Fibroblast of lung (primary cell): ENCODE data around the gene KLHDC4.

Experiments
- EZH2 ChIP-seq: IDR thresholded peaks from 2 replicates; pipeline ENCODE4 v1.5.1; 2012; ENCODE audit warnings: low read length, control low read depth, mild to moderate bottlenecking; ENCODE audit errors: missing control alignments
- TF ChIP-seq, protein P1 (sequence below), 2 donors: IDR thresholded peaks in 1 of 2; conservative IDR thresholded peaks in 1 of 2; 1 replicate in 1 of 2; 2 replicates in 1 of 2; pipeline ENCODE4 v1.5.1; 2011 to 2012; ENCODE audit warnings: low read length in 2 of 2, control low read depth in 1 of 2, inconsistent platforms in 1 of 2, low read depth in 1 of 2, mild to moderate bottlenecking in 1 of 2

DNA sequence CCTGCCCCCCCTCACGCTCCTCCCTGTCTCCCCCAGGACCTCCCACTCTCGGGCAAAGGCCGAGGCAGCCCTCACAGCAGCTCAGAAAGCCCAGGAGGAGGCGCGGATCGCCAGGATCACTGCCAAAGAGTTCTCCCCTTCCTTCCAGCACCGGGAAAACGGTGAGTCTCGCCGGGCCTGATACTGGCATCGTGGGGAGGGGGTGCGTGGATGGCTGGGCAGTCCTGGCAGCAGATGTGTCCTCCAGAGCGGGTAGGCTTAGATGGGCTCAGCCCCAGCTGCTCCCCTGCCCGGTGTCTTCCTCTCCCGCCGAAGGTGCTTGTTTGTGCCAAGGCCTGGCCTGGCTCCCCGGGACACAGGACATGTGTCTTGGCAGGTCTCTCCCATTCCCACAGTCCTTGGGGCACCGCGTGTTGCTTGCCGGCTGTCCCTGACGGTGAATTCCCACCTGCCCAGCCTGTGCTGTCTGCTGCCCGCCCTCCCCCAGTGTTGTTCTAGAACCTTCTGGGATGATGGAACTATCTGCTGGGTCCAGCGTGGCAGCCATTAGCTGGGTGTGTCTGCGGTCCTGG lies 81.6 kb downstream of the KLHDC4 start:
- TF ChIP-seq, protein P1, sequence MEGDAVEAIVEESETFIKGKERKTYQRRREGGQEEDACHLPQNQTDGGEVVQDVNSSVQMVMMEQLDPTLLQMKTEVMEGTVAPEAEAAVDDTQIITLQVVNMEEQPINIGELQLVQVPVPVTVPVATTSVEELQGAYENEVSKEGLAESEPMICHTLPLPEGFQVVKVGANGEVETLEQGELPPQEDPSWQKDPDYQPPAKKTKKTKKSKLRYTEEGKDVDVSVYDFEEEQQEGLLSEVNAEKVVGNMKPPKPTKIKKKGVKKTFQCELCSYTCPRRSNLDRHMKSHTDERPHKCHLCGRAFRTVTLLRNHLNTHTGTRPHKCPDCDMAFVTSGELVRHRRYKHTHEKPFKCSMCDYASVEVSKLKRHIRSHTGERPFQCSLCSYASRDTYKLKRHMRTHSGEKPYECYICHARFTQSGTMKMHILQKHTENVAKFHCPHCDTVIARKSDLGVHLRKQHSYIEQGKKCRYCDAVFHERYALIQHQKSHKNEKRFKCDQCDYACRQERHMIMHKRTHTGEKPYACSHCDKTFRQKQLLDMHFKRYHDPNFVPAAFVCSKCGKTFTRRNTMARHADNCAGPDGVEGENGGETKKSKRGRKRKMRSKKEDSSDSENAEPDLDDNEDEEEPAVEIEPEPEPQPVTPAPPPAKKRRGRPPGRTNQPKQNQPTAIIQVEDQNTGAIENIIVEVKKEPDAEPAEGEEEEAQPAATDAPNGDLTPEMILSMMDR (conservative IDR thresholded peaks at IDR 0.05 in 1 of 2, IDR thresholded peaks at IDR 0.05 in 1 of 2; ENCODE audit: low read depth in 1 of 2, low read length in 2 of 2), result no peak
- TF ChIP-seq EZH2, result no peak
